ENCODE measurements around the gene STXBP1.

STXBP1 gene

DNA sequence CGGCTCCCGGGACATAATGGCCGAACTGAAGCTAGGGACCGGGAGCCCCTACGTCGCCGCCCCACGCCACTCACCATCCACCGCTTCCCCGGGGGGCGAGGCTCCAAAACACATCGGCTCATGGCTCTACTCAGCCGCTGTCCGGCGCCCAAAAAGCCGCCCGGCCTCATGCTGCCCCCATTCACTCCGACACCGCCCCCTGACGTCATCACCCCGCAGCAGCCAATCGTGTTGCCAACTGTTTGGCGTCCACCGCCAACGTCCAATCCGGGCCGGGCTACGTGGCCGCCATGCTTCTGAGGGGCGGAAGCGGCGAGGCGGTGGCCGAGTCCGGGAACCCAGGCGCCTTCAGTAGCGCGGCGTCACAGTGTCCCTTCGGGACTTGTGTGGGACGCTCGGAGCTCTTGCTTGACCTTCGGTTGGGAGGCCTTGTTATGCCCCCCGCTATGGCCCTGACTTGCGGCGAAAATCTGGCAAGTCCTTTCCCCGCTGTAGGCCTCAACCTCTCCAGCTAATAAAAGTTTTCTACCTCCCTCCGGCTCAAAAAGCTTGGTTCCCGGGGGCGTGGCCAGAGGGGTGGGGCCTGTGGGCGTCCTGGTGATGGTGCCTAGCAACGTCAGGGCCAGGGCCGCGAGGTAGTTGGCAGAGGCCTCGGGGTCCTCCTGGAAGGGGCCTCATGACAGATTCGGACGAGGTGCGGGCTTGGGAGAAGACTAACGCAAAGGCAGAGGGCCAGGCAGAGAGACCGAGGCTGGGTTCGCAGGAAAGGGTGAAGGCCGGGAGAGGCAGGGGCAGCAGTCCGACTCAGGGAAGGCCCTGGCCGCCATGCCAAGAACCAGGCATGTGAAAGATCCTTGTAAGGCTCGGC, 103.6 kb downstream of the STXBP1 start, which contains the start of the genes PTRH1 and TTC16:
PTRH1 (minus strand) TSS at position 194 of the 868 bp plus-strand sequence; CDS start at position 170, 24 bp downstream.
TTC16 (plus strand) TSS at position 610 of the 868 bp plus-strand sequence; CDS start at position 677, 67 bp downstream.
- TF ChIP-seq, protein P1, sequence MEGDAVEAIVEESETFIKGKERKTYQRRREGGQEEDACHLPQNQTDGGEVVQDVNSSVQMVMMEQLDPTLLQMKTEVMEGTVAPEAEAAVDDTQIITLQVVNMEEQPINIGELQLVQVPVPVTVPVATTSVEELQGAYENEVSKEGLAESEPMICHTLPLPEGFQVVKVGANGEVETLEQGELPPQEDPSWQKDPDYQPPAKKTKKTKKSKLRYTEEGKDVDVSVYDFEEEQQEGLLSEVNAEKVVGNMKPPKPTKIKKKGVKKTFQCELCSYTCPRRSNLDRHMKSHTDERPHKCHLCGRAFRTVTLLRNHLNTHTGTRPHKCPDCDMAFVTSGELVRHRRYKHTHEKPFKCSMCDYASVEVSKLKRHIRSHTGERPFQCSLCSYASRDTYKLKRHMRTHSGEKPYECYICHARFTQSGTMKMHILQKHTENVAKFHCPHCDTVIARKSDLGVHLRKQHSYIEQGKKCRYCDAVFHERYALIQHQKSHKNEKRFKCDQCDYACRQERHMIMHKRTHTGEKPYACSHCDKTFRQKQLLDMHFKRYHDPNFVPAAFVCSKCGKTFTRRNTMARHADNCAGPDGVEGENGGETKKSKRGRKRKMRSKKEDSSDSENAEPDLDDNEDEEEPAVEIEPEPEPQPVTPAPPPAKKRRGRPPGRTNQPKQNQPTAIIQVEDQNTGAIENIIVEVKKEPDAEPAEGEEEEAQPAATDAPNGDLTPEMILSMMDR (IDR thresholded peaks at IDR 0.05; ENCODE audit: low read depth, low read length), result no peak
- DNase-seq (ENCODE audit: extremely low read depth, low read depth), result peak; percentile 80

DNA sequence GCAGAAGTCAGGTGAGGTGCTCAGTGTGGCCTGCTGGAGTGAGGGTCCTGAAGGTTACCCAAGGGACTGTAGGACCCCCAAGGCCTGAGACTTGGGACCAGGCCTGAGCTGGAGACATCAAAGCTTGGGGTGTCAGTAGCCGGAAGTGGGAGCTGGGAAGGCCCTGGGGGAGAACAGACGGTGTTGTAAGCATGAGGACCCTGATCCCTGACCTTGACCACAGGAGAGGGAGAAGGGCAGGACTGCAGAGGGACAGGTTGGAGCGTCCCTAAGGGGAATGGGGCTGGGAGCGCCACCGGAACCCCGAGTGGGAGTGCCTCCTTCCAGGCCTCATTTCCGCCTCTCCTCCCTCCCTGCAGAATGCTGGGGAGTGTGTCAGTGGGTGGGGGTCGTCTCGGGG, 104.3 kb downstream of the STXBP1 start:
- no peak for DNase-seq (ENCODE audit: extremely low read depth, low read depth)
- TF ChIP-seq, protein P1 (IDR thresholded peaks at IDR 0.05; ENCODE audit: low read depth, low read length), result no peak

DNA sequence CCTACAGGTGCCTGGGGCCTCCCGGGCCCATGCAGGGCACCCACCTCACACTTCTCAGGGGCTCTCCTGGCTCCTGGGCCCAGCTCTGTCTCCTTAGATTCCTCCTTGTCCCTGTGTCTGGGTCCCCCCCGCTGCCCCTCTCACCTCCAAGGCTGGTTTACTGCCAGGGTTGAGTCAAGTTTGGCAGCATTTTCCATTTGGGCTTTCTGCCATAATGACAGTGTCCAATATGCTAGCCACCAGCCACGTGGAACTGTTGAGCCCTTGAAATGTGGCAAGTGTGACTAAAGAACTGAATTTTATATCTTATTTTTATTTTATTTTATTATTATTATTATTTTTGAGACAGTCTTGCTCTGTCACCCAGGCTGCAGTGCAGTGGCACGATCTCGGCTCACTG, 105.7 kb downstream of the STXBP1 start:
- no peak for DNase-seq (ENCODE audit: extremely low read depth, low read depth)
- TF ChIP-seq, protein P1 (IDR thresholded peaks at IDR 0.05; ENCODE audit: low read depth, low read length), result no peak

- no peak for DNase-seq (ENCODE audit: extremely low read depth, low read depth)
- TF ChIP-seq, protein P1 (IDR thresholded peaks at IDR 0.05; ENCODE audit: low read depth, low read length), result no peak
Observed at GRCh38 chr9:127720031-127720864, 108.2 kb downstream of the STXBP1 start.

DNA sequence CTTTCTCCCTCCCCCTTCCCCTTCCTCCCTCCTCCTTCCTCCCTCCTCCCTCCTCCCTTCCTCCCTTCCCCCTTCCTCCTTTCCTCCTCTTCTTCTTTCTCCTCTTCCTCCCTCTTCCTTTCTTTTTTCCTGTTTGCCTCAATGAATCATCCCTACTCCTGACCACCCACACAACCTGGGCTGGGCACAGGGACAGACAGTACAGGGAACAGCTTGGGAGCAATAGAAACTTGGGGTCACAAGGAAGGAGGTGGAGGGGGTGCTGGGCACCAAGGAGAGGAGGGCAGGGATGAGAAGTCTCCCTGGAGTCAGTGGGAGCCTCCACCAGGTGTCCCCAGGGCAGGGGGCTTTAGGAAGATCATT, 108.8 kb downstream of the STXBP1 start:
- TF ChIP-seq, protein P1 (IDR thresholded peaks at IDR 0.05; ENCODE audit: low read depth, low read length), result no peak
- DNase-seq (ENCODE audit: extremely low read depth, low read depth), result no peak

DNA sequence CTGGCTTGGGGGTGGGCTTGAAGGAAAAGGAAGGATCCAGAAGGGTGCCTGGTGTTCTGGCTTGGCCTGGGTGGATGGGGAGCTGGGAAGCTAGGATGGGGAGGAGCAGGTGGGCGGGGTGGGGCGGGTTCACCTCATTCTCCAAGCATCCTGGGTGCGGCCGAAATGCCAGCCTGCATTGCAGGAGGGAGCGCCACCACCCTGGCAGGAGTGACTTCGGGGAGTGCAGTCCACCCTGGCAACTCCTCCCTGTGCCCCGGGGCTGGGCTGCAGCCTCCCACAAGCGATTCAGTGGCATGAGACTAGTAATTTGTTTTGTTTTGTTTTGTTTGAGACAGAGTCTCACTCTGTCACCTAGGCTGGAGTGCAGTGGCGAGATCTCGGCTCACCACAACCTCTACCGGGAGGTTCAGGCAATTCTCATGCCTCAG, 109.3 kb downstream of the STXBP1 start:
- DNase-seq (ENCODE audit: extremely low read depth, low read depth), result no peak
- TF ChIP-seq, protein P1 (IDR thresholded peaks at IDR 0.05; ENCODE audit: low read depth, low read length), result no peak
